Adrenal gland (tissue), 12 donors: ENCODE results near the gene JOSD2. TPM values are rescaled to one million over a fixed set of nuclear protein-coding genes. Genes with fewer than 3 reads are reported as not detected.
"Not testable (repeated sequence)": the region's sequence is repeated elsewhere in the genome, so short reads cannot be mapped to it uniquely, and the experiment has no call there.

Experiments used
- DNase-seq, 7 donors: peaks; one replicate each; pipeline ENCODE4 v3.0.0-alpha.2; 2019 to 2020
- H3K27ac ChIP-seq, 5 donors: fragments of 200-600 bp; sonication (generic) in 4 of 5; 1 replicate in 3 of 5; 2 replicates in 2 of 5; pipeline versions ENCODE4 v1.5.1 to v1.8.0; 2016 to 2020; ENCODE audit warnings: mild to moderate bottlenecking in 1 of 5
- H3K27me3 ChIP-seq: fragments of 200-600 bp; 2 replicates; pipeline ENCODE4 v1.8.0; 2021
- H3K36me3 ChIP-seq, 2 donors: fragments of 200-600 bp; replicated peaks in 1 of 2; 1 replicate in 1 of 2; 2 replicates in 1 of 2; pipeline versions ENCODE4 v1.5.1 to v1.8.0; 2018 to 2022
- H3K4me1 ChIP-seq, 2 donors: fragments of 200-600 bp; replicated peaks in 1 of 2; 1 replicate in 1 of 2; 2 replicates in 1 of 2; pipeline versions ENCODE4 v1.5.1 to v1.8.0; 2018 to 2021
- H3K4me3 ChIP-seq, 4 donors: fragments of 200-600 bp; sonication (generic) in 3 of 4; one replicate each; pipeline ENCODE4 v1.5.1; 2016 to 2018
- H3K9me3 ChIP-seq, 3 donors: fragments of 200-600 bp; sonication (generic) in 1 of 3; replicated peaks in 1 of 3; 1 replicate in 2 of 3; 2 replicates in 1 of 3; pipeline versions ENCODE4 v1.5.1 to v1.8.0; 2016 to 2021
- CTCF ChIP-seq, 6 experiments: fragments of 450-650 bp in 4 of 6; fragments of 200-600 bp in 2 of 6; sonication (generic) in 1 of 6; IDR thresholded peaks; 1 replicate in 5 of 6; 2 replicates in 1 of 6; pipeline versions ENCODE4 v1.5.1 to v1.8.0; 2016 to 2021; ENCODE audit warnings: antibody characterized with exemption in 6 of 6, mild to moderate bottlenecking in 2 of 6, moderate library complexity in 1 of 6
- POLR2A ChIP-seq, 2 donors: fragments of 450-650 bp; IDR thresholded peaks; one replicate each; pipeline ENCODE4 v1.6.1; 2017; ENCODE audit warnings: antibody characterized with exemption in 2 of 2, mild to moderate bottlenecking in 2 of 2, moderate library complexity in 1 of 2
- WGBS, 4 donors: extraction: QIAGEN DNeasy Blood & Tissue Kit in 2 of 4; methylation state at CpG; one replicate each; pipeline versions ENCODE4 v1.1.5 to v1.1.7; 2013 to 2017; 5-methylcytosine and 5-hydroxymethylcytosine counted together
- intact Hi-C, 2 donors: fragments of 100-400 bp; cut with DNase I; formaldehyde crosslinking; loops; one replicate each; pipeline versions ENCODE4 v1.14.1 to v1.15.0; 2022 to 2023
- polyA plus RNA-seq, 3 donors: library from polyadenylated mRNA; stranded (reverse); fragments of 200-250 nt in 2 of 3; fragments of 350-450 nt in 1 of 3; fragmentation: Illumina TruSeq in 1 of 3; extraction: RNeasy Lipid Tissue Mini Kit (QIAGEN cat#74804) in 1 of 3; gene quantifications; one replicate each; pipeline ENCODE4 v1.2.3, GENCODE V29; 2013 to 2014
- total RNA-seq, 9 donors: library from RNA; depleted of rRNA in 4 of 9; stranded (reverse); fragments of >200 nt in 4 of 9; fragments of 120-200 nt in 1 of 9; fragmentation: NEBNext Ultra II Directional in 1 of 9; extraction: Animal tissue kit (Norgen Biotek cat#: 25700) in 1 of 9; gene quantifications; one replicate each; pipeline versions ENCODE4 v1.1.0 to v1.2.4, GENCODE V29; 2013 to 2023
- donor health status: healthy with polysubstance abuse.
- donor health status: Bipolar disorder and iron deficiency.
- donor health status: DM: yes; HTN: yes; CAD: no.
- donor health status: DM: no; HTN: no; CAD: no.
- donor health status: DM: no; HTN: no; CAD: no.
- donor health status: DM: yes; HTN: yes; CAD: no.

Gene JOSD2
- total and polyA plus RNA-seq, 12 donors, result 1.2 to 70.9 (median 36.6) TPM

- intact Hi-C loops, result no loop called here
- no peaks in the 10 kb centered on the region for H3K27me3 ChIP-seq
- no peak for DNase-seq
- TF ChIP-seq POLR2A (IDR thresholded peaks at IDR 0.05), result no peak
- no peak for TF ChIP-seq CTCF (IDR thresholded peaks at IDR 0.05)
- peaks cover 0 to 3% (median 0%) of the 10 kb centered on the region in 3 donors for H3K9me3 ChIP-seq
- no peak overlapping the region for H3K4me3 ChIP-seq
- no peak overlapping the region for H3K27ac ChIP-seq
- WGBS, 4 donors, result 56 to 68% (median 60%) methylated on average over 1 to 14 of the region's 14 CpGs
- H3K36me3 ChIP-seq, result no peaks in the 10 kb centered on the region
- no peaks in the 10 kb centered on the region for H3K4me1 ChIP-seq
These were observed 20.2 kb upstream of the JOSD2 start for GRCh38 chr19:50531171-50531612.

GRCh38 chr19:50528052-50528451 lies 17.1 kb upstream of the JOSD2 start:
- H3K4me1 ChIP-seq, intact Hi-C loops, H3K27ac ChIP-seq, DNase-seq, H3K9me3 ChIP-seq, H3K36me3 ChIP-seq, H3K27me3 ChIP-seq, H3K4me3 ChIP-seq: not testable (repeated sequence)
- WGBS, 4 donors, result 75 to 88% (median 80%) methylated on average over 3 of the region's 3 CpGs

- WGBS, 4 donors, result 76 to 84% (median 80%) methylated on average over 10 of the region's 10 CpGs
- intact Hi-C loops, result no loop called here
- DNase-seq, result no peak
These were observed 11.9 kb upstream of the JOSD2 start for GRCh38 chr19:50522881-50523280.

GRCh38 chr19:50520822-50521465 lies 10.0 kb upstream of the JOSD2 start:
- Histone ChIP-seq H3K36me3 (no peaks in the 10 kb centered on the region), H3K4me1 (no peaks in the 10 kb centered on the region), H3K27ac (no peak overlapping the region), H3K9me3 (no peaks in the 10 kb centered on the region), H3K4me3 (no peak overlapping the region), H3K27me3 (no peaks in the 10 kb centered on the region)
- DNase-seq, result no peak
- intact Hi-C loops, result no loop called here
- WGBS, 4 donors, result 84 to 87% (median 86%) methylated on average over 17 of the region's 17 CpGs
- TF ChIP-seq CTCF (IDR thresholded peaks at IDR 0.05) (no peak), POLR2A (IDR thresholded peaks at IDR 0.05) (no peak)

More at GRCh38 chr19:50522881-50523280, 11.9 kb upstream of the JOSD2 start:
- TF ChIP-seq POLR2A (IDR thresholded peaks at IDR 0.05) (no peak), CTCF (IDR thresholded peaks at IDR 0.05) (no peak)
- no peak overlapping the region for H3K4me3 ChIP-seq
- H3K4me1 ChIP-seq, result no peaks in the 10 kb centered on the region
- no peaks in the 10 kb centered on the region for H3K36me3 ChIP-seq
- H3K27me3 ChIP-seq, result no peaks in the 10 kb centered on the region
- H3K27ac ChIP-seq, result no peak overlapping the region
- no peaks in the 10 kb centered on the region for H3K9me3 ChIP-seq

- Histone ChIP-seq H3K27me3 (no peaks in the 10 kb centered on the region), H3K4me1 (no peaks in the 10 kb centered on the region), H3K27ac (no peak overlapping the region), H3K36me3 (no peaks in the 10 kb centered on the region), H3K4me3 (no peak overlapping the region), H3K9me3 (no peaks in the 10 kb centered on the region)
- no peak for TF ChIP-seq CTCF (IDR thresholded peaks at IDR 0.05)
- TF ChIP-seq POLR2A (IDR thresholded peaks at IDR 0.05), result no peak
- DNase-seq, result no peak
- 89 to 98% (median 93%) methylated on average over 16 to 40 of the region's 40 CpGs for WGBS, 4 donors
- intact Hi-C loops, result no loop called here
These were observed 8.1 kb upstream of the JOSD2 start for GRCh38 chr19:50519006-50519575.
